K562 (cell line): Measurements from ENCODE around the gene FRMD7.

Experiments
- CTCF ChIP-seq, 3 experiments: IDR thresholded peaks in 2 of 3; conservative IDR thresholded peaks in 1 of 3; 2 replicates each; pipeline ENCODE4 v1.5.1; 2011 to 2012; ENCODE audit warnings: low read length in 3 of 3, mild to moderate bottlenecking in 3 of 3, control low read depth in 2 of 3, improper control_type of control experiment in 1 of 3, inconsistent platforms in 1 of 3, low read depth in 1 of 3, mixed read lengths in 1 of 3, moderate library complexity in 1 of 3; ENCODE audit not compliant: insufficient read depth in 2 of 3
- ZNF551 ChIP-seq: fragments of 250-450 bp; sonication (Bioruptor Pico); IDR thresholded peaks from 2 replicates; pipeline ENCODE4 v1.5.0; 2021; ENCODE audit warnings: mild to moderate bottlenecking, moderate library complexity

GRCh38 chrX:132119821-132120515, 7.9 kb downstream of the FRMD7 start:
- TF ChIP-seq CTCF (IDR thresholded peaks at IDR 0.05 in 2 of 3, conservative IDR thresholded peaks at IDR 0.05 in 1 of 3; ENCODE audit: insufficient read depth in 2 of 3, low read depth in 1 of 3, low read length in 3 of 3) (no peak), ZNF551 (no peak)
